OCI-LY7 (cell line): ENCODE data around the gene FGFR4. TPM values are rescaled to one million over a fixed set of nuclear protein-coding genes. Genes with fewer than 3 reads are reported as not detected.

Experiments
- BruUV-seq: library from RNA; stranded (reverse); fragments of 400-500 nt; replicated peaks from 2 replicates; lab custom pipeline; 2021; lab: Mats Ljungman, UMichigan
- CTCF ChIA-PET: fragments of 300-600 bp; sonication (Branson Sonifier 250); formaldehyde crosslinking; loops from one replicate; lab custom pipeline; 2022; ENCODE audit warnings: antibody characterized with exemption; ENCODE audit not compliant: unreplicated experiment; lab: Charles Lee
- POLR2A ChIA-PET: fragments of 300-600 bp; sonication (Branson Sonifier 250); formaldehyde crosslinking; loops from one replicate; lab custom pipeline; 2022; ENCODE audit warnings: antibody characterized with exemption; lab: Charles Lee
- DNase-seq: peaks from one replicate; pipeline ENCODE4 v3.0.0-alpha.2; 2015; ENCODE audit warnings: low spot score
- H2AFZ ChIP-seq: fragments of 200-600 bp; sonication (generic), shearing (Covaris generic); 2 replicates; pipeline ENCODE4 v1.6.1; 2014; ENCODE audit warnings: mild to moderate bottlenecking, antibody characterized with exemption, low read length, moderate library complexity
- H3K27ac ChIP-seq: fragments of 200-600 bp; sonication (generic); 2 replicates; pipeline ENCODE4 v1.5.1; 2014; ENCODE audit warnings: mixed run types, low read depth, mild to moderate bottlenecking, moderate library complexity, low read length, inconsistent platforms; ENCODE audit not compliant: poor library complexity, severe bottlenecking
- H3K36me3 ChIP-seq: fragments of 200-600 bp; sonication (generic); 2 replicates; pipeline ENCODE4 v1.6.1; 2014; ENCODE audit warnings: mild to moderate bottlenecking, antibody characterized with exemption, low read length, moderate library complexity, mixed read lengths; ENCODE audit not compliant: insufficient read depth
- H3K4me1 ChIP-seq: fragments of 200-600 bp; sonication (generic); 2 replicates; pipeline ENCODE4 v1.5.1; 2014; ENCODE audit warnings: mild to moderate bottlenecking, low read length; ENCODE audit not compliant: insufficient read depth, poor library complexity, severe bottlenecking
- H3K4me2 ChIP-seq: fragments of 200-600 bp; sonication (generic); 2 replicates; pipeline ENCODE4 v1.6.1; 2014; ENCODE audit warnings: mild to moderate bottlenecking, low read length
- H3K4me3 ChIP-seq: fragments of 200-600 bp; sonication (generic); 2 replicates; pipeline ENCODE4 v1.5.1; 2014; ENCODE audit warnings: mild to moderate bottlenecking, low read depth, low read length; ENCODE audit not compliant: poor library complexity, severe bottlenecking
- H3K79me2 ChIP-seq: fragments of 200-600 bp; sonication (generic); 2 replicates; pipeline ENCODE4 v1.6.1; 2016; ENCODE audit warnings: low read depth, mild to moderate bottlenecking, low read length, moderate library complexity, mixed read lengths; ENCODE audit not compliant: insufficient read depth
- H3K9me2 ChIP-seq: fragments of 200-600 bp; sonication (generic); 2 replicates; pipeline ENCODE4 v1.6.1; 2016; ENCODE audit warnings: mild to moderate bottlenecking, low read length, mixed read lengths; ENCODE audit not compliant: insufficient read depth
- H3K9me3 ChIP-seq: fragments of 200-600 bp; sonication (generic); 2 replicates; pipeline ENCODE4 v1.6.1; 2014; ENCODE audit warnings: mild to moderate bottlenecking, mixed run types, low read length, mixed read lengths
- H4K20me1 ChIP-seq: fragments of 200-600 bp; sonication (generic); 2 replicates; pipeline ENCODE4 v1.6.1; 2014; ENCODE audit warnings: mild to moderate bottlenecking, antibody characterized with exemption, low read length, moderate library complexity, mixed read lengths; ENCODE audit not compliant: insufficient read depth
- EZH2phosphoT487 ChIP-seq: fragments of 200-600 bp; sonication (generic); IDR thresholded peaks from 2 replicates; pipeline ENCODE4 v1.6.1; 2018; ENCODE audit warnings: low read depth, borderline replicate concordance, mild to moderate bottlenecking, mixed run types, antibody characterized with exemption, low read length, moderate library complexity, mixed read lengths
- intact Hi-C: fragments of 100-400 bp; cut with micrococcal nuclease; formaldehyde crosslinking; loops from one replicate; pipeline ENCODE4 v1.10.0; 2022; ENCODE audit not compliant: unreplicated experiment
- total RNA-seq, 2 experiments: library from RNA; depleted of rRNA in 1 of 2; stranded (reverse); fragments of >200 nt in 1 of 2; shearing (Covaris generic) in 1 of 2; gene quantifications; 2 replicates each; pipeline ENCODE4 v1.2.3, GENCODE V29; 2014 to 2022
- TF ChIP-seq, protein P1 (sequence below): fragments of 200-600 bp; sonication (generic); conservative IDR thresholded peaks from 2 replicates; pipeline ENCODE4 v1.5.1; 2014; ENCODE audit warnings: mild to moderate bottlenecking, antibody characterized with exemption, low read length, moderate library complexity, mixed read lengths

Gene FGFR4
- total RNA-seq, 2 experiments from 2014 or later: 1.2 to 4.5 TPM

DNA sequence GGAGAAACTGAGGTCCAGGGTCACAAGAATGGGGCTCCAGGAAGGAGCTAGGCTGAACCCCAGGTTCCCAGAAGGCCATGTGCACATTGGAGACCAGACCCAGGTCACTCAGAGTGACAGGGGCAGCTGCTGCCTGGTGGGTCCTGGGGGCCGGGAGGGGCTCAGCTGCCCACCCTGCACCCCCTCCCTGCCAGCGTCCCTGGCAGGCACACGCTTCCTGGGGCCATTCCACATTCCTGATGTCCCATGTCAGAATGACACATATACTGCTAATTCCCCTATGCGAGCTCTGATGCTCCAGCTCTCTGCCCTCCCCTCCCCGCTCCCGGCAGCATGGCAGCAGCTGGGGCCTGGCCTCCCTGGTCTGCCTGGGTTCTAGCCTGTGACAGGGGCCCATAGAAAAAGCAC is 14.0 kb downstream of the FGFR4 start:
- TF ChIP-seq, protein P1, sequence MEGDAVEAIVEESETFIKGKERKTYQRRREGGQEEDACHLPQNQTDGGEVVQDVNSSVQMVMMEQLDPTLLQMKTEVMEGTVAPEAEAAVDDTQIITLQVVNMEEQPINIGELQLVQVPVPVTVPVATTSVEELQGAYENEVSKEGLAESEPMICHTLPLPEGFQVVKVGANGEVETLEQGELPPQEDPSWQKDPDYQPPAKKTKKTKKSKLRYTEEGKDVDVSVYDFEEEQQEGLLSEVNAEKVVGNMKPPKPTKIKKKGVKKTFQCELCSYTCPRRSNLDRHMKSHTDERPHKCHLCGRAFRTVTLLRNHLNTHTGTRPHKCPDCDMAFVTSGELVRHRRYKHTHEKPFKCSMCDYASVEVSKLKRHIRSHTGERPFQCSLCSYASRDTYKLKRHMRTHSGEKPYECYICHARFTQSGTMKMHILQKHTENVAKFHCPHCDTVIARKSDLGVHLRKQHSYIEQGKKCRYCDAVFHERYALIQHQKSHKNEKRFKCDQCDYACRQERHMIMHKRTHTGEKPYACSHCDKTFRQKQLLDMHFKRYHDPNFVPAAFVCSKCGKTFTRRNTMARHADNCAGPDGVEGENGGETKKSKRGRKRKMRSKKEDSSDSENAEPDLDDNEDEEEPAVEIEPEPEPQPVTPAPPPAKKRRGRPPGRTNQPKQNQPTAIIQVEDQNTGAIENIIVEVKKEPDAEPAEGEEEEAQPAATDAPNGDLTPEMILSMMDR: no peak
- TF ChIP-seq EZH2phosphoT487: no peak
- Histone ChIP-seq H3K9me2 (no peaks in the 10 kb centered on the region), H3K79me2 (no peaks in the 10 kb centered on the region), H3K9me3 (no peaks in the 10 kb centered on the region), H2AFZ (no peak overlapping the region), H3K4me3 (no peak overlapping the region), H3K4me2 (no peak overlapping the region), H3K4me1 (peaks cover 5% of the 10 kb centered on the region), H3K27ac (no peak overlapping the region), H4K20me1 (no peaks in the 10 kb centered on the region), H3K36me3 (no peaks in the 10 kb centered on the region)
- CTCF ChIA-PET: no interaction called here
- DNase-seq: no peak
- POLR2A ChIA-PET: interaction anchor here (0.5 kb wide), 1 partner anchor 109 kb away, joined by 3 read pairs; no protein-coding TSS in a partner anchor
- BruUV-seq: no TSS peak
- intact Hi-C loops: no loop called here

DNA sequence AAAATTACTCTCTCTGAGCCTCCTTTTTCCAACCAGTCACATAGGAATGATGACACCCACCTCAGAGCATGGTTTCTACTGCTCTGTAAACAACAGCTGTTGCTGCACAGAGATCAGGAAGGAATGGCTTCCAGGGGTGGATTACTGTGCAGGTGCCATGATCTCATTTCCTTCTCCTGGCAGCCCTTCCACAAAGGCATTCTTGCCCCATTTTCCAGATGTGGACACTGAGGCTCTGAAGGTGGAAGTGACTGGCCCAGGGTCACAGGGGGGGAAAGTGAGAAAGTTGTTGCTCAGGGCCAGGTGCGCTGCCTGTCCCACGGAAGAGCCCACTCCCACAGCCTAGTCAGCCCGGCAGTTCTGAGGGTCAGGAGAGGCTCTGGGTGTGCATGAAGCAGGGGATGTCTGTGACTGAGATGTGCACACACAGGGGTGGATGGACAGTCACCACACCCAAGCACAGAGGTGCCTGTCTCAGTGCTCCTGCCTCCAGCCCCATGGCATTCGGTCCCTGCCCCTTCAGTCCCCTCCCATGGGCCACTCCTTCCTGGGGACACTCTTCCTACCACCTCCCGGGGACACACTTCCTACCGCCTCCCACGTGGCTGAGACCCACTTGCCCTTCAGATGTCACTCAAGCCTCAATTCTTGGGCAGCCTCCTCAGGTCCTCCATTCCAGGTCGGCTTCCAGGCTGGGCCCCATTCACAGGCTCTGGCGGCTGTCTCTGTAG is 17.0 kb downstream of the FGFR4 start:
- no peak overlapping the region for H3K4me3 ChIP-seq
- intact Hi-C loops: no loop called here
- no peak overlapping the region for H3K27ac ChIP-seq
- peaks cover 5% of the 10 kb centered on the region for H3K4me1 ChIP-seq
- no peaks in the 10 kb centered on the region for H3K79me2 ChIP-seq
- no TSS peak for BruUV-seq
- no peaks in the 10 kb centered on the region for H4K20me1 ChIP-seq
- TF ChIP-seq EZH2phosphoT487: no peak
- TF ChIP-seq, protein P1: no peak
- no peak for DNase-seq
- H2AFZ ChIP-seq: no peak overlapping the region
- H3K36me3 ChIP-seq: no peaks in the 10 kb centered on the region
- ChIA-PET POLR2A (interaction anchor here (0.7 kb wide), 1 partner anchor 1534 kb away, joined by 4 read pairs; no protein-coding TSS in a partner anchor), CTCF (no interaction called here)
- H3K4me2 ChIP-seq: no peak overlapping the region
- H3K9me2 ChIP-seq: no peaks in the 10 kb centered on the region
- no peaks in the 10 kb centered on the region for H3K9me3 ChIP-seq
